Stimulated activated naive CD8-positive, alpha-beta T cell treated with anti-CD3 and anti-CD28 coated beads, Interleukin-15, Interleukin-2, amounts not matched to agents 100 U/mL and 50 U/mL, for 24 hours (primary cell): ENCODE data around the gene TAP2.
A peak's percentile ranks its signal among the peaks of the same experiment; 100 is the strongest.
"Not testable (repeated sequence)": the region's sequence is repeated elsewhere in the genome, so short reads cannot be mapped to it uniquely, and the experiment has no call there.

ENCODE experiments used
- ATAC-seq: fragments of 150-1000 bp; cut with Tn5 transposase; one replicate; pipeline ENCODE4 v1.10.0; 2021
- DNase-seq: peaks from one replicate; pipeline ENCODE4 v3.0.0; 2021

The TAP2 gene

GRCh38 chr6:32835167-32835893, 3.2 kb downstream of the TAP2 start:
- DNase-seq (no peak), ATAC-seq (no peak)

GRCh38 chr6:32833664-32834063, 4.9 kb downstream of the TAP2 start:
- no peak for ATAC-seq
- no peak for DNase-seq

GRCh38 chr6:32832535-32832934, 6.0 kb downstream of the TAP2 start:
- ATAC-seq = no peak
- DNase-seq = no peak

- ATAC-seq = no peak
- no peak for DNase-seq
Observed at GRCh38 chr6:32830936-32831335, 7.6 kb downstream of the TAP2 start.

- DNase-seq = no peak
- no peak for ATAC-seq
Observed at GRCh38 chr6:32830017-32830416, 8.5 kb downstream of the TAP2 start.

- ATAC-seq = no peak
Observed at GRCh38 chr6:32829495-32829894, 9.0 kb downstream of the TAP2 start.

GRCh38 chr6:32827025-32827424, 11.5 kb downstream of the TAP2 start:
- DNase-seq (no peak), ATAC-seq (no peak)

More at GRCh38 chr6:32829495-32829894, 9.0 kb downstream of the TAP2 start:
- DNase-seq = no peak

GRCh38 chr6:32825966-32826365, 12.6 kb downstream of the TAP2 start:
- DNase-seq (no peak), ATAC-seq (no peak)

GRCh38 chr6:32819729-32820128, 18.8 kb downstream of the TAP2 start:
- no peak for ATAC-seq

GRCh38 chr6:32818867-32819266, 19.7 kb downstream of the TAP2 start:
- ATAC-seq = peak; percentile 29
- no peak for DNase-seq

More at GRCh38 chr6:32819729-32820128, 18.8 kb downstream of the TAP2 start:
- no peak for DNase-seq

- DNase-seq (no peak), ATAC-seq (peak; percentile 48)
Observed at GRCh38 chr6:32816746-32817204, 21.8 kb downstream of the TAP2 start, which contains the start of gene HLA-DOB. HLA-DOB (minus strand) TSS chr6:32817002; CDS start chr6:32816951, 51 bp downstream.

GRCh38 chr6:32815996-32816395, 22.5 kb downstream of the TAP2 start:
- DNase-seq (no peak), ATAC-seq (no peak)

GRCh38 chr6:32815115-32815514, 23.4 kb downstream of the TAP2 start:
- DNase-seq = no peak
- ATAC-seq = no peak

- ATAC-seq (peak; percentile 48), DNase-seq (no peak)
Observed at GRCh38 chr6:32814145-32814544, 24.4 kb downstream of the TAP2 start.

- DNase-seq = no peak
- no peak for ATAC-seq
Observed at GRCh38 chr6:32809171-32809570, 29.4 kb downstream of the TAP2 start.

GRCh38 chr6:32807020-32807580, 31.4 kb downstream of the TAP2 start:
- DNase-seq (no peak), ATAC-seq (no peak)

GRCh38 chr6:32805404-32805803, 33.1 kb downstream of the TAP2 start:
- DNase-seq, ATAC-seq: not testable (repeated sequence)

GRCh38 chr6:32803416-32803815, 35.1 kb downstream of the TAP2 start:
- ATAC-seq (no peak), DNase-seq (no peak)

GRCh38 chr6:32799740-32800139, 38.8 kb downstream of the TAP2 start:
- no peak for DNase-seq
- no peak for ATAC-seq

- ATAC-seq (no peak), DNase-seq (no peak)
Observed at GRCh38 chr6:32799168-32799567, 39.4 kb downstream of the TAP2 start.

- ATAC-seq (peak; percentile 72), DNase-seq (peak; percentile 86)
Observed at GRCh38 chr6:32796848-32797776, 41.4 kb downstream of the TAP2 start.

- DNase-seq = no peak
- no peak for ATAC-seq
Observed at GRCh38 chr6:32794510-32794909, 44.0 kb downstream of the TAP2 start.
